DMS153 treated with DMSO at 0.1 percent for 48 hours (cell line): Measurements from ENCODE around the gene TMEM178B.
"Not testable (repeated sequence)": the region's sequence is repeated elsewhere in the genome, so short reads cannot be mapped to it uniquely, and the experiment has no call there.

Experiments
- DNase-seq: peaks from one replicate; lab custom pipeline; 2025; ENCODE audit not compliant: unreplicated experiment; lab: John Stamatoyannopoulos, UW

The TMEM178B gene

DNA sequence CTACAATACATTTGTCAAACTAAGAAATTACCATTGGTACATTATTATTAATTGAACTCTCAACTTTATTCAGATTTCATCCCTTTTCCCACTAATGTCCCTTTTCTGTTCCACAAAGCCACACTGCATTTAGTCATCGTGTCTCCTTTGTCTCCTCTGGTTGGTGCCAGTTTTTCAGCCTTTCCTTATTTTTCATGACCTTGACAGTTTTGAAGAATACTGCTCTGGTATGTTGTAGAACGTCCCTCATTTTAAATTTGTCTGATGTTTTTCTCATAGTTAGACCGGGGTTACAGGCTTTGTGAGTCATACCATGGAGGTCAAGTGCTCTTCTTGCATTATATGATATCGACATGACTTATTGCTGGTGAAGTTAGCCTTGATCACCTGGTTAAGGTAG, 304.0 kb downstream of the TMEM178B start:
- DNase-seq: no peak

DNA sequence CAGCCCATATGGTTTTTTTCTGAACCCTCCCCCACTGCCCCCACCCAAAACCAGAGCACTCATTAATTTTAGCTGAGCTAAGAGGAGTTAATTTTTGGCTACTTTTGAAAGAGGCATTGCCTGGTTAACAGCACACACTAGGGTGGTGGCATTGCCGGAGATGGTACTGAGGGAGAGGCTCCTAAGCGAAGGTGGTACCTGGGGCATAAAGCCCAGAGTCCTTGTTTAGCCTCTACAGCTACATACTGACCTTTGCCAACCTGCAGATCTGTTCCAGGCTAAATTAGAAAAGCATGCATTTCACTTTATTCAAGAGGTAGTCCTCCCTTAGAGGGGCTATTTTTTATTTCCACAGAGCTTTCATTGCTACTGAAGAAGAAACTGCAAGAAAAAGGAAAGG, 304.5 kb downstream of the TMEM178B start:
- DNase-seq: no peak

GRCh38 chr7:141381794-141382427, 308.0 kb downstream of the TMEM178B start:
- DNase-seq: no peak

DNA sequence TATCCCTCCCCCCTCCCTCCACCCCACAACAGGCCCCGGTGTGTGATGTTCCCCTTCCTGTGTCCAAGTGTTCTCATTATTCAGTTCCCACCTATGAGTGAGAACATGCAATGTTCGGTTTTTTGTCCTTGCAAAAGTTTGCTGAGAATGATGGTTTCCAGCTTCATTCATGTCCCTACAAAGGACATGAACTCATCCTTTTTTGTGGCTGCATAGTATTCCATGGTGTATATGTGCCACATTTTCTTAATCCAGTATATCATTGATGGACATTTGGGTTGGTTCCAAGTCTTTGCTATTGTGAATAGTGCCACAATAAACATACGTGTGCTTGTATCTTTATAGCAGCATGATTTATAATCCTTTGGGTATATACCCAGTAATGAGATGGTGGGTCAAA, 309.5 kb downstream of the TMEM178B start:
- DNase-seq: not testable (repeated sequence)

DNA sequence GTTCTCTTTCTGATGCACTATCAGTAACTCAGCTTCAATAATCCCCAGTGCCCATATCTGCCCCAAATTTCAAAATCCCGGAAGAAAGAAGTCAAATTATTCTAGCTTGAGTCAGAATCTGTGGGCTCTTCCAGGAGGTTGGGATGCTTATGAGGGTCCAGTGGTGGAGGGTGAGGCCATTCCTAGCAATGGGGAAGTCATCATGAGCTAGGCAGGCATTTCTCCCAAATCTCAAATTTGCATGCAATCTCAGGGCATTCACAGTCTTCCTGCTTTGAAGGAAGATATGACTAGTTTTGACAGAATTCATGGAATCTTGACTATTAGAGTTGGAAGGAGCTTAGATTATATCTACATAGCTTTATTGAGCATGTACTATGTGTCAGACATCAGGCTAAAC, 313.0 kb downstream of the TMEM178B start:
- no peak for DNase-seq

DNA sequence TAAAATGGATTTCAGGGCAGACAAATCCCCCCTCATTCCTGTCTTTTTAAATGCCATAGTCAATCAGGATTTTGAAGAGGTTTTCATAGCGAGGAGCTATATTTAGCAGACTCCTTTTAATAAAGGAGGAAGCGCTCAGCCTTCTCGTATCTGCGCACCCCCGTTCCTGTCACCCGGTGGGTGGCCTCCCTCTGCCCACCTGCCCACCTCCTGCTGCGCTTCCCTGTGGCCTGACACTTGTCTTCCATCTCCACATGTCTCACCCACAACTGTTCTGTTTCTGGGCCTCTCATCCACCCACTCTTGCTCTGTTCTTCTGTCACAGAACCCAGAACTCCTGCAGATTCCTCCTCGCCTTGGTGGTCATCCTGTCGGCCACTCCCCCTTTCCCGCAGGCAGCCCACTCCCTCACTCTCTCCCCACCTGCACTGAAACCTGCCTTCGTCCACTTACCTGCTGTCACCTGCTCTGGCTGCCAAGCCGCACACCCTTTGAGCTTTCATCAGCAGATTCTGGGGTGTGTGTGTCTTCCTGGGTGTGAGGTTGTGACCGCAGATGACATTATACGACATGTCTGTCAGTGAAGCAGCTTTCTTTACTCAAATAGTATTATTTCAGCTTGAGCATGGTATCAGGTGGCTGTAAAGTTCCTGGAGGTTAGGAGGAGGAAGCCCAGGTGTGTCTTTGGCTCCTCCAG, 313.8 kb downstream of the TMEM178B start:
- DNase-seq: no peak

GRCh38 chr7:141389140-141389796, 315.4 kb downstream of the TMEM178B start:
- no peak for DNase-seq

DNA sequence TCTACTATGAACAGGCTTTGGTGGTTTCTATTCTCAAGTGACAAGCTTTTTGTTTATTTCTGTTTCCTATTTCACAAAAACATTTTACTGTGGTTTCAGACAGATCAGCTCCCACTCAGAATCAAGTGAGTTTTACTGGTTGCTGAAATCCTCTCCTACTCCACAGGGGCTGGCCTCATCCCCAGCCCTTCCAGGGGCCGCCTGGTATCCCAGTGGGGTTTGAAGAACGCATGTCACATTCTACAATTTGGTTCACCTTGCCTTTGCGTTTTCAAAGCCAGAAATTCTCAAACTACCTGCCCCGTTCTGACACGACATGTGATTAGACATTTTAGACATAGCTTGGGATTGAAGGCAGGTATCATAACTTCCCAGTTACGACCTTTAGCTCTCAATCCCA, 316.5 kb downstream of the TMEM178B start:
- DNase-seq: no peak

- DNase-seq: no peak
These were observed 319.2 kb downstream of the TMEM178B start for GRCh38 chr7:141393056-141393455.

GRCh38 chr7:141397236-141398163, 323.6 kb downstream of the TMEM178B start:
- DNase-seq: no peak

- DNase-seq: no peak
These were observed 326.5 kb downstream of the TMEM178B start for GRCh38 chr7:141400356-141400755.

- DNase-seq: no peak
These were observed 328.6 kb downstream of the TMEM178B start for GRCh38 chr7:141402277-141402996.

- not testable (repeated sequence) for DNase-seq
These were observed 330.0 kb downstream of the TMEM178B start for GRCh38 chr7:141403846-141404245.

DNA sequence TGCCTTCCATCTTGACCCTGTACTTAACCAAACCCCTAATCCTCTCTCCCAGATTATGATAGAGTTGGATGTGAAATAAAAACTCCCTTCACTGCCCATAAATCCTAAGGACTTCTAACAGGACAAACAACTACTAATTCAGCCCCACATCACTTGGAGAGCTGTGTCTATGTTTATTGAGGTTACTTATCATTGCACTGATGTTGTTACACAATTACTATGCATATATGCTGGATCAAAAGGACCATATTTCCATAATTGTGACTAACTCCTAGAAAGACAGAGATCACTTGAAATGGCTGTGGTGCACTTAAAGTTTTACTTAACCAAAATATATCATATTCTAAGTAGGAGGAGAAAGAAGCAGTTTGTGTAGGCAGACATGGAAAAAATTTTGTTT, 332.5 kb downstream of the TMEM178B start:
- DNase-seq: no peak

DNA sequence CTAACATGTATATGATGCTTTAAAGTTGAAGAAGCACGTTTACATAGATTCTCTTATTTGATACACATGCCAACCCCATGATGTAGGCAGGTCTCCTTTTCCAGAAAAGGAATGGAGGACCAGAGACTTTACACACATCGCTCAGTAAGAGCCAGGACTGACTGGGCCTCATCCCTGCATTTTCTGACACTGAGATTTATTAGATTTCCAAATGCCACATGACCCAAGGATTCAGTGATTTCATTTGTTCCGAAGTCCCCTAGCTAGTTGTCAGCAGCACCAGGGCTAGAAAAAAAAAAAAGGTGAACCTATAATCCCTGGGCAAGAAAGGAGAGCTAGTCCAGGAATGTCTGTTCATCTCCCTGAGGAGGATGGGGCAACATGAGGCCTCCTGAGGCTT, 334.0 kb downstream of the TMEM178B start:
- DNase-seq: no peak

GRCh38 chr7:141408440-141408839, 334.6 kb downstream of the TMEM178B start:
- no peak for DNase-seq

DNA sequence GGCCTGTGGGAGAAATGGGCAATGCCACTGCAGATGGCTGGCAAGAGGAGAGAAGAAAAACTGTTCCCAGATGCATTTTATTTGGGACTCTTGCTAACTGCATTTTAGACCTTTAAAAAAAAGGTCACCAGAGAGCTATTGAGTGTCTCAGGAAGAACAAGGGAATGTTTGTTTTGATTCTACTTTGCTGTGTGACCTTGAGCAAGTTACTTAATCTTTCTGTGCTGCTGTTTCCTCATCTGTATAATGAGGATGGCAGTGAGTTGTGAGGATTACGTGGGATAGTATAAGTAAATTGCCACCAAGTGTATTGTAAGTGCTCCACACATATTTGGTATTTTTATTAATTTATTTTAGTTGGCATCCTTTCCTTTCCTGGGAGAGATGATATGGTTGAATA, 335.4 kb downstream of the TMEM178B start:
- no peak for DNase-seq

DNA sequence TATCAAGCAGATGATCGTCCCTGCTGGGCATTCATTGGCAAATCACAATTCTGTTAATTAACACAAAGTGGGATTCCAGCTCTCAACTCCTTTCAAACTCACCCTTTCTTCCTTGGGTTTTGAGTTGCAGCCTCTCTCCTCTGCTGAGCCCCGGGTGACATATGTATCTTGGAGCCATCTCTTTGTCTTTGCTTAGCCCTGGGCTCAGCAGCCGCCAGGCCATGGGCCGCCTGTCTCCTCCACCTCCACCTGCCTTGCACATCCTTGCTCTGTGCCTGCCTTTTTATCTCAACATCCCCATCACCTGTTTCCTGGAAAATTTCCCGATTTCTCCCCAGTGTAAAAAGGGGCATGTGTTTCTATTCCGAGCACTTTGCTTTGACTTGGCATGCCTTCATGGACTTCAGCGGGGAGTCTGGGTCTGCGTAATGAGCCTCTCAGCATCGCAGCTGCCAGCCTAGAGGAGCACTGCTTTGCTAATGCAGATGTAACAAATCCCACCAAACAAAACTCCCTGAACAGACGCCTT, 336.0 kb downstream of the TMEM178B start:
- DNase-seq: no peak

DNA sequence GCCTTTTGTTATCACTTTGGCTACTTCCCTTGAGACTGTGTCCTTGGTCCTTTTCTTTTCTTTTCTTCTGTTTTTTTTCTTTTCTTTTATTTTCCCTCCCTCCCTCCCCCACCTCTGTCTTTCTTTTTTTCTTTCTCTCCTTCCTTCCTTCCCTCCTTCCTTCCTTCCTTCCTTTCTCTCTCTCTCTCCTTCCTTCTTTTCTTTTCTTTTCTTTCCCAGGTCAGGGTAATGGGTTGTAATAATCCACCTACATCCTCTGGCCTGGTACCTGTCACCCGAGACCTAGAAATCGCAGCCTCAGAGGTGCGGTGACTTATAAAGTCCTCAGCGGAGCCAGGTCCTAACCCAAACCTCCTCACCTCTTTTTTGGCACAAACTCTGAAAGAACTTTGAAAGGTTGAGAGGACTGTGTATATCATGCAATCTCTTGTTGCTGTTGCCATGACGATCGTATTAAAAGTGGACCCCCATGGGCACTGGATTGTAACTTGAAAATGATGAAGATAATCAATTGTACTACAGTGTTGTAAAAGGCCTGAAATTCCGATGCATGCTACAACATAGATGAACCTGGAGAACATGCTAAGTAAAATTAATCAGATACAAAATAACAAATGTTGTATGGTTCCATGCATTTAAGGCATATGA, 336.6 kb downstream of the TMEM178B start:
- DNase-seq: no peak

- DNase-seq: no peak
These were observed 337.3 kb downstream of the TMEM178B start for GRCh38 chr7:141411133-141411532.
